Measurements from ENCODE around the gene PCDHB5.
"Not testable (repeated sequence)": the region's sequence is repeated elsewhere in the genome, so short reads cannot be mapped to it uniquely, and the experiment has no call there.

GRCh38 chr5:141184117-141184855, 49.3 kb downstream of the PCDHB5 start:
- not testable (repeated sequence) for TF ChIP-seq ZNF350 (tag by site-specific recombination; IDR thresholded peaks at IDR 0.05); CTCF (tag by site-specific recombination; IDR thresholded peaks at IDR 0.05); ZNF777 (tag by site-specific recombination; IDR thresholded peaks at IDR 0.05; ENCODE audit: borderline replicate concordance); REPIN1 (tag by site-specific recombination; IDR thresholded peaks at IDR 0.05; ENCODE audit: low read depth); SP2 (tag by site-specific recombination; IDR thresholded peaks at IDR 0.05); ZNF580 (tag by site-specific recombination; IDR thresholded peaks at IDR 0.05); YY1 (tag by site-specific recombination; IDR thresholded peaks at IDR 0.05); ZNF274 (IDR thresholded peaks at IDR 0.05; ENCODE audit: low read length); ZNF274 (tag by site-specific recombination; IDR thresholded peaks at IDR 0.05; ENCODE audit: borderline replicate concordance); REST (tag by site-specific recombination; IDR thresholded peaks at IDR 0.05); WT1 (tag by site-specific recombination; IDR thresholded peaks at IDR 0.05)

Measured in HEK293 (cell line).